B cell (primary cell): Measurements from ENCODE around the gene VSIG10. TPM values are rescaled to one million over a fixed set of nuclear protein-coding genes. Genes with fewer than 3 reads are reported as not detected.

Source experiments
- ATAC-seq: fragments of 200-7000 bp; cut with Tn5 transposase; one replicate; pipeline ENCODE4 v1.10.0; 2021; ENCODE audit warnings: low read depth, mild to moderate bottlenecking, moderate number of reproducible peaks, moderate library complexity
- CTCF ChIA-PET: fragments of 350-600 bp; sonication (Branson Sonifier 250); formaldehyde crosslinking; loops from one replicate; lab custom pipeline; 2021; ENCODE audit warnings: antibody characterized with exemption, inconsistent platforms; lab: Charles Lee
- POLR2A ChIA-PET: fragments of 350-600 bp; sonication (Branson Sonifier 250); formaldehyde crosslinking; loops from one replicate; lab custom pipeline; 2021; ENCODE audit warnings: antibody characterized with exemption; lab: Charles Lee
- DNase-seq: peaks from one replicate; pipeline ENCODE4 v3.0.0; 2013
- H2AFZ ChIP-seq: 2 replicates; pipeline ENCODE4 v1.6.1; 2012; ENCODE audit warnings: mild to moderate bottlenecking, low read depth, low read length; ENCODE audit not compliant: insufficient read depth, poor library complexity, severe bottlenecking
- H3K27ac ChIP-seq, 2 donors: 1 replicate in 1 of 2; 2 replicates in 1 of 2; pipeline ENCODE4 v1.5.1; 2012 to 2013; ENCODE audit warnings: low read length in 2 of 2, mild to moderate bottlenecking in 2 of 2, moderate library complexity in 1 of 2
- H3K27me3 ChIP-seq, 4 experiments: fragments of 200-600 bp in 1 of 4; sonication (generic) in 1 of 4; replicated peaks in 1 of 4; 1 replicate in 2 of 4; 2 replicates in 2 of 4; pipeline versions ENCODE4 v1.6.1 to v1.7.0; 2013 to 2016; ENCODE audit warnings: low read length in 3 of 4, mild to moderate bottlenecking in 2 of 4, mixed read lengths in 1 of 4, moderate library complexity in 1 of 4; ENCODE audit not compliant: insufficient read depth in 4 of 4, control insufficient read depth in 3 of 4; ENCODE audit errors: control extremely low read depth in 1 of 4
- H3K36me3 ChIP-seq, 2 experiments: replicated peaks in 1 of 2; 1 replicate in 1 of 2; 2 replicates in 1 of 2; pipeline versions ENCODE4 v1.6.1 to v1.7.1; 2013; ENCODE audit warnings: low read length in 1 of 2; ENCODE audit not compliant: insufficient read depth in 2 of 2, control insufficient read depth in 1 of 2; ENCODE audit errors: control extremely low read depth in 1 of 2, extremely low read depth in 1 of 2
- H3K4me1 ChIP-seq, 2 donors: fragments of 200-600 bp in 1 of 2; sonication (generic) in 1 of 2; 1 replicate in 1 of 2; 2 replicates in 1 of 2; pipeline versions ENCODE4 v1.5.1 to v1.6.1; 2013 to 2017; ENCODE audit warnings: low read length in 2 of 2; ENCODE audit not compliant: control insufficient read depth in 2 of 2, insufficient read depth in 2 of 2
- H3K4me2 ChIP-seq: replicated peaks from 2 replicates; pipeline ENCODE3; 2012; ENCODE audit warnings: mild to moderate bottlenecking, low read depth, low read length; ENCODE audit not compliant: poor library complexity, severe bottlenecking
- H3K4me3 ChIP-seq, 5 experiments: fragments of 200-600 bp in 1 of 5; sonication (generic) in 1 of 5; 1 replicate in 3 of 5; 2 replicates in 2 of 5; pipeline versions ENCODE4 v1.5.1 to v1.7.0; 2011 to 2016; ENCODE audit warnings: low read length in 4 of 5, mild to moderate bottlenecking in 4 of 5, low read depth in 2 of 5, control low read depth in 1 of 5, moderate library complexity in 1 of 5; ENCODE audit not compliant: insufficient read depth in 1 of 5; ENCODE audit errors: control extremely low read depth in 1 of 5, extremely low read depth in 1 of 5
- H3K79me2 ChIP-seq: fragments of 200-600 bp; sonication (generic); one replicate; pipeline ENCODE4 v1.6.0; 2016; ENCODE audit warnings: low read length; ENCODE audit not compliant: control insufficient read depth, insufficient read depth
- H3K9ac ChIP-seq: fragments of 200-600 bp; sonication (generic); 2 replicates; pipeline ENCODE4 v1.6.1; 2017; ENCODE audit warnings: mild to moderate bottlenecking, low read length, moderate library complexity
- H3K9me3 ChIP-seq, 3 donors: one replicate each; pipeline versions ENCODE4 v1.6.1 to v1.7.1; 2013; ENCODE audit warnings: low read length in 2 of 3; ENCODE audit not compliant: control insufficient read depth in 2 of 3, insufficient read depth in 1 of 3; ENCODE audit errors: control extremely low read depth in 1 of 3
- H4K20me1 ChIP-seq: 2 replicates; pipeline ENCODE4 v1.6.0; 2012; ENCODE audit warnings: mild to moderate bottlenecking, low read length; ENCODE audit not compliant: insufficient read depth, control insufficient read depth, poor library complexity, severe bottlenecking
- H3K27ac Mint-ChIP-seq: one replicate; pipeline ENCODE4 v1.8.0; 2021; ENCODE audit warnings: mixed read lengths
- H3K27me3 Mint-ChIP-seq: one replicate; pipeline ENCODE4 v1.8.0; 2021; ENCODE audit warnings: mixed read lengths
- H3K4me1 Mint-ChIP-seq: one replicate; pipeline ENCODE4 v1.8.0; 2021; ENCODE audit warnings: mixed read lengths
- H3K4me3 Mint-ChIP-seq: one replicate; pipeline ENCODE4 v1.8.0; 2021; ENCODE audit warnings: mixed read lengths
- H3K9me3 Mint-ChIP-seq: one replicate; pipeline ENCODE4 v1.8.0; 2022; ENCODE audit warnings: mixed read lengths; ENCODE audit not compliant: insufficient read depth
- EZH2 ChIP-seq: IDR thresholded peaks from 2 replicates; pipeline ENCODE4 v1.6.1; 2012; ENCODE audit warnings: borderline replicate concordance, low read depth, mild to moderate bottlenecking, moderate library complexity, low read length; ENCODE audit not compliant: insufficient read depth, poor library complexity, severe bottlenecking
- WGBS: methylation state at CpG from one replicate; pipeline ENCODE4 v1.1.5; 2013; ENCODE audit warnings: missing lambda C conversion rate; ENCODE audit not compliant: insufficient coverage; 5-methylcytosine and 5-hydroxymethylcytosine counted together
- intact Hi-C: fragments of 100-400 bp; cut with micrococcal nuclease; formaldehyde crosslinking; loops from one replicate; pipeline ENCODE4 v1.10.0; 2022
- polyA plus RNA-seq: library from polyadenylated mRNA; depleted of rRNA; stranded (reverse); fragments of >200 nt; gene quantifications from 2 replicates; pipeline ENCODE4 v1.2.3, GENCODE V29; 2012
- total RNA-seq, 2 donors: library from RNA; stranded (reverse); fragments of 120-200 nt in 1 of 2; gene quantifications; 1 replicate in 1 of 2; 2 replicates in 1 of 2; pipeline versions ENCODE4 v1.2.3 to v1.2.4, GENCODE V29; 2013 to 2022
- TF ChIP-seq, protein P1 (sequence below): fragments of 200-600 bp; IDR thresholded peaks from one replicate; pipeline ENCODE4 v1.8.0; 2022; ENCODE audit warnings: antibody characterized with exemption, mild to moderate bottlenecking

Gene VSIG10
- total and polyA plus RNA-seq, 2 donors (not counting 1 experiment from before 2014, with no cell fraction given) = 0.34 to 2.6 TPM

DNA sequence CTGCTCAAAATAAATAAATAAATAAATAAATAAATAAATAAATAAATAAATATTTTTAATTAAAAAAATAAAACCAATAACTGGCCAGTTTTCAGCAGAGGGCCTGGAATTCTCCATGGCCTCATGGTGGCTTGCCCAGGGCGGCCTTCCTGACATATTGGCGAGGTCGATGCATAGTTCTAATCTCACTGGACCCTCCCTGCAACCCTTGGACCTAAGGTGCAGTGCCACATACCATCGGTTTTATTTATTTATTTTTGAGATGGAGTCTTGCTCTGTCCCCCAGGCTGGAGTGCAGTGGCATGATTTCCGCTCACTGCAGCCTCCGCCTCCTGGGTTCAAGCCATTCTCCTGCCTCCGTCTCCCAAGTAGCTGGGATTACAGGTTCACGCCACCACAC is 3.9 kb upstream of the VSIG10 start:
- peaks cover 0 to 23% (median 5%) of the 10 kb centered on the region in 4 experiments for H3K27me3 ChIP-seq
- no peak overlapping the region for H2AFZ ChIP-seq
- no peaks in the 10 kb centered on the region for H4K20me1 ChIP-seq
- no peak overlapping the region for H3K27ac ChIP-seq
- H3K79me2 ChIP-seq = no peaks in the 10 kb centered on the region
- no peak overlapping the region for H3K4me3 ChIP-seq
- ChIA-PET POLR2A (no interaction called here), CTCF (no interaction called here)
- peaks cover 13% of the 10 kb centered on the region for H3K27me3 Mint-ChIP-seq
- H3K27ac Mint-ChIP-seq = no peak overlapping the region
- H3K4me3 Mint-ChIP-seq = no peak overlapping the region
- WGBS = 97% methylated on average over 6 of the region's 8 CpGs
- H3K36me3 ChIP-seq = no peaks in the 10 kb centered on the region
- no peak overlapping the region for H3K9ac ChIP-seq
- no peaks in the 10 kb centered on the region for H3K9me3 ChIP-seq
- H3K4me1 Mint-ChIP-seq = peaks cover 10% of the 10 kb centered on the region
- DNase-seq (no peak), ATAC-seq (no peak)
- intact Hi-C loops = no loop called here
- H3K4me2 ChIP-seq = no peak overlapping the region
- TF ChIP-seq EZH2 = no peak
- TF ChIP-seq, protein P1, sequence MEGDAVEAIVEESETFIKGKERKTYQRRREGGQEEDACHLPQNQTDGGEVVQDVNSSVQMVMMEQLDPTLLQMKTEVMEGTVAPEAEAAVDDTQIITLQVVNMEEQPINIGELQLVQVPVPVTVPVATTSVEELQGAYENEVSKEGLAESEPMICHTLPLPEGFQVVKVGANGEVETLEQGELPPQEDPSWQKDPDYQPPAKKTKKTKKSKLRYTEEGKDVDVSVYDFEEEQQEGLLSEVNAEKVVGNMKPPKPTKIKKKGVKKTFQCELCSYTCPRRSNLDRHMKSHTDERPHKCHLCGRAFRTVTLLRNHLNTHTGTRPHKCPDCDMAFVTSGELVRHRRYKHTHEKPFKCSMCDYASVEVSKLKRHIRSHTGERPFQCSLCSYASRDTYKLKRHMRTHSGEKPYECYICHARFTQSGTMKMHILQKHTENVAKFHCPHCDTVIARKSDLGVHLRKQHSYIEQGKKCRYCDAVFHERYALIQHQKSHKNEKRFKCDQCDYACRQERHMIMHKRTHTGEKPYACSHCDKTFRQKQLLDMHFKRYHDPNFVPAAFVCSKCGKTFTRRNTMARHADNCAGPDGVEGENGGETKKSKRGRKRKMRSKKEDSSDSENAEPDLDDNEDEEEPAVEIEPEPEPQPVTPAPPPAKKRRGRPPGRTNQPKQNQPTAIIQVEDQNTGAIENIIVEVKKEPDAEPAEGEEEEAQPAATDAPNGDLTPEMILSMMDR = no peak
- H3K9me3 Mint-ChIP-seq = no peaks in the 10 kb centered on the region
- H3K4me1 ChIP-seq = peaks cover 6 to 12% of the 10 kb centered on the region in 2 donors

- POLR2A ChIA-PET = no interaction called here
- H3K4me2 ChIP-seq = no peak overlapping the region
- intact Hi-C loops = no loop called here
- no peaks in the 10 kb centered on the region for H4K20me1 ChIP-seq
- no peaks in the 10 kb centered on the region for H3K79me2 ChIP-seq
- H3K4me3 Mint-ChIP-seq = no peak overlapping the region
- H3K4me3 ChIP-seq = no peak overlapping the region
- H3K9me3 ChIP-seq = no peaks in the 10 kb centered on the region
- H2AFZ ChIP-seq = no peak overlapping the region
- peaks cover 6 to 12% of the 10 kb centered on the region in 2 donors for H3K4me1 ChIP-seq
- WGBS = 100% methylated on average over 1 of the region's 4 CpGs
- no peak for TF ChIP-seq EZH2
- TF ChIP-seq, protein P1 = no peak
- no peaks in the 10 kb centered on the region for H3K36me3 ChIP-seq
- CTCF ChIA-PET = no interaction called here
- no peaks in the 10 kb centered on the region for H3K9me3 Mint-ChIP-seq
- H3K27ac ChIP-seq = no peak overlapping the region
- peaks cover 15% of the 10 kb centered on the region for H3K27me3 Mint-ChIP-seq
- peaks cover 10% of the 10 kb centered on the region for H3K4me1 Mint-ChIP-seq
- H3K27me3 ChIP-seq = peaks cover 0 to 30% (median 5%) of the 10 kb centered on the region in 4 experiments
- no peak overlapping the region for H3K27ac Mint-ChIP-seq
- DNase-seq (no peak), ATAC-seq (no peak)
- H3K9ac ChIP-seq = no peak overlapping the region
Measured at GRCh38 chr12:118107011-118107410, 3.2 kb upstream of the VSIG10 start.
